Right lung (tissue), 5 donors: ENCODE measurements around the gene MC1R. TPM values are rescaled to one million over a fixed set of nuclear protein-coding genes. Genes with fewer than 3 reads are reported as not detected.
"Not testable (repeated sequence)": the region's sequence is repeated elsewhere in the genome, so short reads cannot be mapped to it uniquely, and the experiment has no call there.

Source experiments
- DNase-seq, 2 donors: peaks; one replicate each; pipeline ENCODE4 v3.0.0-alpha.2; 2013
- polyA plus RNA-seq, 5 donors: library from polyadenylated mRNA; unstranded; fragments of 120-200 nt; gene quantifications; one replicate each; pipeline versions ENCODE4 v1.2.1 to v1.2.3, GENCODE V29; 2013; ENCODE audit warnings: inconsistent platforms in 1 of 5, low replicate concordance in 1 of 5; ENCODE audit not compliant: insufficient read length in 5 of 5, insufficient read depth in 1 of 5

MC1R gene
- polyA plus RNA-seq, 5 donors, result 2.2 to 5.0 (median 3.7) TPM

- no peak for DNase-seq
Observed at GRCh38 chr16:89934611-89935553, 16.2 kb downstream of the MC1R start.

- DNase-seq, result not testable (repeated sequence)
Observed at GRCh38 chr16:89935620-89936019, 17.0 kb downstream of the MC1R start.

GRCh38 chr16:89936034-89936433 lies 17.4 kb downstream of the MC1R start:
- no peak for DNase-seq

GRCh38 chr16:89936508-89936907 lies 17.8 kb downstream of the MC1R start:
- DNase-seq, result no peak

- no peak for DNase-seq
Observed at GRCh38 chr16:89936981-89937380, 18.3 kb downstream of the MC1R start.

- no peak for DNase-seq
Observed at GRCh38 chr16:89938175-89938885, 19.7 kb downstream of the MC1R start.

GRCh38 chr16:89944773-89945172 lies 26.1 kb downstream of the MC1R start:
- DNase-seq, result no peak

GRCh38 chr16:89945654-89946053 lies 27.0 kb downstream of the MC1R start:
- peak in 1 of 2 donors; percentile 28 for DNase-seq

- DNase-seq, result no peak
Observed at GRCh38 chr16:89946515-89946914, 27.9 kb downstream of the MC1R start.

- no peak for DNase-seq
Observed at GRCh38 chr16:89949121-89949742, 30.6 kb downstream of the MC1R start.

GRCh38 chr16:89949756-89950155 lies 31.1 kb downstream of the MC1R start:
- DNase-seq, result no peak

- DNase-seq, result no peak
Observed at GRCh38 chr16:89951509-89951908, 32.8 kb downstream of the MC1R start.

- DNase-seq, result no peak
Observed at GRCh38 chr16:89952049-89952448, 33.4 kb downstream of the MC1R start.

GRCh38 chr16:89952551-89952950 lies 33.9 kb downstream of the MC1R start:
- no peak for DNase-seq

- DNase-seq, result no peak
Observed at GRCh38 chr16:89953671-89954406, 35.2 kb downstream of the MC1R start.

GRCh38 chr16:89954462-89954861 lies 35.8 kb downstream of the MC1R start:
- no peak for DNase-seq

GRCh38 chr16:89955001-89955685 lies 36.5 kb downstream of the MC1R start:
- DNase-seq, result no peak

- DNase-seq, result no peak
Observed at GRCh38 chr16:89956505-89957215, 38.0 kb downstream of the MC1R start.

- DNase-seq, result no peak
Observed at GRCh38 chr16:89957216-89957785, 38.6 kb downstream of the MC1R start.

GRCh38 chr16:89958068-89958467 lies 39.4 kb downstream of the MC1R start:
- DNase-seq, result no peak
